KBM-7 (cell line): ENCODE data around the gene ATP6AP1.

Experiments
- DNase-seq: peaks from one replicate; pipeline ENCODE4 v3.0.0-alpha.2; 2015
- in situ Hi-C: fragments of 300-500 bp; cut with MboI; formaldehyde crosslinking; loops from 2 replicates; pipeline ENCODE4 v1.14.3; 2020; ENCODE audit warnings: low sequenced_read_pairs, low pct_unique_long_range_greater_than_20kb, mixed read lengths

Gene ATP6AP1

DNA sequence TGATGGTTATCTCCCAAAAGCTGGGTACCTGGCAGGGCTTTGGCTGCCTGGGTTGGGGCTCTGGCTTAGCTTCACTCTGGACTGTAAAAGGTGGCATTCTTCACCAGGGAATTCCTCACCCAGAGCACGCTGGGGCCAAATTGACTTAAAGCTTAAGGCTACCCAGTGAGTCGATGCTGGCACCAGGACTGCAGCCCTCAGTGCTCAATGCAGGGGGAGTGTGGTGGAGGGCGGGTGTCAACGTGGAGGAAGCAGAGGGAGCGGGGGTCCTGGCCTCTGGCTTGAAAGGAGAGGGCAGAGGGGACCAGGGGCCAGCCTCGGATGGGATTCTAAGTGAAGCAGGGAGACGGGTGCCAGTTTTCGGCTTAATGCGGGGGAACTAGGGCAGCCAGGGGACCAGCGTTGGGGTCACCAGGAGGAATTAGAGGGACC lies 15.0 kb downstream of the ATP6AP1 start:
- in situ Hi-C loops, result no loop called here

DNA sequence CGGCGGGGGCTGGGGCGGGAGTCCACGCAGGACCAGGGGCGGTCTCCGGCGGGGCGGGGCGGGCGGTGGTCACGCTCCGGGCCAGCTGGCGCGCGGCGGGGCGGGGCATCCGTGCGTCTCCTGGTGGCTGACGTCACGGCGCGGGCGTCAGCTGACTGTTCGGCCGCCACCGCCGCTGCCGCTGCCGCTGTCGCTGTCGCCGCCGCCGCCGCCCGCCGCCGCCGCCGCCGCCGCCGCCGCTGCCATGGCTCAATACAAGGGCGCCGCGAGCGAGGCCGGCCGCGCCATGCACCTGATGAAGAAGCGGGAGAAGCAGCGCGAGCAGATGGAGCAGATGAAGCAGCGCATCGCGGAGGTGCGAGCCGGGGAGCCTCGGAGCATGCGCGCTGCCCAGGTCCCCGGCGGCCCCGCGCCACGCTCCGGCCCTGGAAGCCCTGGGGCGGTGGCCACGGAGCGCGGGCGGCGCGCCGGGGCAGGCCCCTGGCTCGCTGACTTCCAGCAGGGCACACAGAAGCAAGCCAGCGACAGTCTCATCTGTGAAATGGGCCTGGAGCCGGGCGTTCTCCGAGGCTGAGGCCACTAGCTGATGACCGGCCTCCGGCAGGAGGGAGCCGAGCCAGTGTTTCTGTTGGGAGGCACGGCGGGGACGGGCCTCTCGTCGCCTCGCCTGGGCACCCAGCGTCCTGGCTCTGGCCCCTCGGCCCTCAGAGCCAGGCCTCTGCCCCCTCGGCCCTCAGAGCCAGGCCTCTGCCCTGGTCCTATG lies 15.7 kb downstream of the ATP6AP1 start, which contains the start of gene FAM50A:
Gene FAM50A, plus strand, starts transcription at position 150 of the 763 bp plus-strand sequence. Its CDS starts 95 bp downstream, at position 245.
- DNase-seq, result no peak
- in situ Hi-C loops, result no loop called here

More for the DNA sequence above, 15.0 kb downstream of the ATP6AP1 start:
- DNase-seq, result no peak

DNA sequence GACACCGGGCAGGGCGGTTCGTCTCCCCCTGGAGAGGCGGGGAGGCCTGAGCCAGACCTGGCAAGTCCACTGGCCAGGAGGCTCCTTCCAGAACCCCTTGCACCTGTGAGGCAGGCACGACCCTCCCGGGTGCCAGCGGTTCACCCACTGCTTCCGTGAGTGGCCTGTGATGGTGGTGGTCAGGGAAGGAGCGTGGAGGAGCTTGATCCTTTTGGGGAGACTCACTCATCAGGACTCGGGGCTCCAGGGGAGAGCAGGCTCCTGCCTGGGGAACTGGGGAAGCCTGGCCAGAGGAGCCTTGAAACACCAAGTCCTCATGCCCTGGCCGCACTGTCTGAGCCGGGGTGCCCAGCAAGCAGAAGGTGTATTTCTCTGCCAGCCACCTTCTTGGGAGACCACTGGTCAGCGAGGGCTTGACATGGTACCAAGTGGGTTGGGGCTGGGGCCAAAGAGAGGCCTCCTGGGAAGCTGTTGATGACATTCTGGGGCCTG lies 16.3 kb downstream of the ATP6AP1 start:
- DNase-seq, result no peak
- in situ Hi-C loops, result no loop called here

DNA sequence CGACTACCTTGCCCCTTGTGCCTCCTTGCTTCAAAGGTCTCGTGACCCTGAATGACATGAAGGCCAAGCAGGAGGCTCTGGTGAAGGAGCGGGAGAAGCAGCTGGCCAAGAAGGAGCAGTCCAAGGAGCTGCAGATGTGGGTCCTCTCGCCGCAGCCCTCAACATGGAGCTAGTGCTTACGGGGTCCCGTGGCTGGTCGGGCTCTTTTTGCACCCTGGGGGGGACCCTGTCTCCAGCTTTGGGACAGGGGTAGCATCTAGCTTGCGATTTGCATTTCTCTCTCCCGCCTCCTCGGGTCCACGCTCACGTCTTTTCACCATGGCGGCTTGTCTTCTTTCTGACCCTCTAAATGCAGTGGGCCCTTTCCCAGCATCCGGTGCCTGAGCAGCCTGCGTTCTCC lies 17.3 kb downstream of the ATP6AP1 start:
- in situ Hi-C loops, result no loop called here
- DNase-seq, result no peak

DNA sequence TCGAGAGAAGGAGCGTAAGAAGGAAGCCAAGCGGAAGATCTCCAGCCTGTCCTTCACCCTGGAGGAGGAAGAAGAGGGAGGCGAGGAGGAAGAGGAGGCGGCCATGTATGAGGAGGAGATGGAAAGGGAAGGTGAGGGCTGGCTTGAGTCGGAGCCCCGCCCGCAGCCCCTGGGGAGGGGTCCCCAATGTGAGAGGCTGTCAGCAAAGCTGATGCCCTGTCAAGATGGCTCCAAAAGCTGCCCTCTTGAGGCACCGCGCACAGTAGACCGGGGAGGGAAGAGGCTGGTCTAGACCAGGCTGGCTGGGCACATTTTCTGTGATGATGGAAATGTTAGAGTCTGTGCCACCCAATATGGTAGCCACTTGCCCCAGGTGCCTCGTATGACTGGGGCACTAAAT lies 18.0 kb downstream of the ATP6AP1 start:
- in situ Hi-C loops, result no loop called here
- no peak for DNase-seq

DNA sequence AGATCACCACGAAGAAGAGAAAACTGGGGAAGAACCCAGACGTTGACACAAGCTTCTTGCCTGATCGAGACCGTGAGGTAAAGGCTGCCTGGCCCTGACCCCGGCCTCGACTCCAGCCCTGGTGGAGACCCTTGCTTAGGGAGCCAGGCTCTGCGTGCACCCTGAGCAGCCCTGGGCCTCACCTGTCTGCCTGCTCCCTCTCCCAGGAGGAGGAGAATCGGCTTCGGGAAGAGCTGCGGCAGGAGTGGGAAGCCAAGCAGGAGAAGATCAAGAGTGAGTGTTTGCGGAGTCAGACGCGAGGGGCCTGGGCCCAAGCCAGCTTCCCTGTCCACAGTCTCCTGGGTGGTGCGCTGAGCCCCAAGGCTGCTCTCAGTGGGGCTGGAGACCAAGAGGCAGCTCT lies 20.0 kb downstream of the ATP6AP1 start:
- in situ Hi-C loops, result no loop called here
- DNase-seq, result no peak

DNA sequence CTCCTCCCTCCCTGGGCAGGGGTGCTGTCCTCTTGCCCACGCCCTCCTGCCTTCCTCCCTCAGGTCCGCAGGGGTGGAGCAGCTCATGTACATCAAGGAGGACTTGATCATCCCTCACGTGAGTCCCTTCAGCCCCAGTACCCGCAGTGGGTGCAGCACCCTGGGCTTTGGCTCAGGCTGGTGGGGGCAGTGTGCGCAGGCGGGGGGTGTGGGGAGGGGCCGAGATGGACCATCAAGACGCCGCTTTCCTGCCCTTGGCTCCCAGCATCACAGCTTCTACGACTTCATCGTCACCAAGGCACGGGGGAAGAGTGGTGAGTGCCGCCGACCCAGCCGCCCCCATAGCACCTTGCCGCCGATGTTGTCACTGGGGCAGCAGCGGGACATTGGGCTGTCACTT lies 21.1 kb downstream of the ATP6AP1 start:
- DNase-seq, result no peak
- in situ Hi-C loops, result no loop called here

DNA sequence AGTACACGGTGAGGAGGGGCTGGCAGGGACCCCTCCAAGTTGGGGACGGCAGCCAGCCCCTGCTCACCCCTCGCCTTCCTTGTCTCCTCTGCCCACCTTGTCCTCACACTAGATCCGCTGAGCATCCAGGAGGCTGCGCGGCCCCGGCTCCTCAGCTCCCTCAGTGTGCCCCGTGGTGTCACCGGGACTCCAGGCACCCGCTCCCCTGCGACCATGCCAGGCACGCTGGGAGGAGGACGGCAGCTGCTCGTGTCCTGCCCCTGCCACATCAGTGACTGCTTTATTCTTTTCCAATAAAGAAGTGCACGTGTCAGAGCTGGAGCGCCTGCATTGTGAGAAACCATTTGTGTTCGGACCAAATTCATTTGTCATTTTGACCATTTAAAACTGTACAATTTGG lies 21.8 kb downstream of the ATP6AP1 start:
- in situ Hi-C loops, result no loop called here
- no peak for DNase-seq

DNA sequence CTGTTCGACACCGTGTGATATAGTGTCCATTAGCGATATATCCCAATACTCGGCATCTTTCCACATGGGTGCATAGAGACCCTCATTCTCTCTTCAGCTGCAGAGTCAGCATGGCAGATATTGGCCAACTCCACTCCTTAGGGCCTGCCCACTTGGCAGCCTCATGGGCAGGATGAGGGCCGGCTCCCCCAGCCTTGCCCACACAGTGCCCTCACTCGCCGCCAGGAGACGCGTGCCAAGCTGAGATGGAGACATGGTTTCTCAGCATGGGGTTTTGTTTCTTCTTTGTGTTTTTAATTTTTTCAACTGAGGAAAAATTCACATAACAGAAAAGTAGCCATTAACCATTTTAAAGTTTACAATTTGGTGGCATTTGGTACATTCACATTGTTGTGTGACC lies 24.3 kb downstream of the ATP6AP1 start:
- in situ Hi-C loops, result no loop called here
- DNase-seq, result no peak

DNA sequence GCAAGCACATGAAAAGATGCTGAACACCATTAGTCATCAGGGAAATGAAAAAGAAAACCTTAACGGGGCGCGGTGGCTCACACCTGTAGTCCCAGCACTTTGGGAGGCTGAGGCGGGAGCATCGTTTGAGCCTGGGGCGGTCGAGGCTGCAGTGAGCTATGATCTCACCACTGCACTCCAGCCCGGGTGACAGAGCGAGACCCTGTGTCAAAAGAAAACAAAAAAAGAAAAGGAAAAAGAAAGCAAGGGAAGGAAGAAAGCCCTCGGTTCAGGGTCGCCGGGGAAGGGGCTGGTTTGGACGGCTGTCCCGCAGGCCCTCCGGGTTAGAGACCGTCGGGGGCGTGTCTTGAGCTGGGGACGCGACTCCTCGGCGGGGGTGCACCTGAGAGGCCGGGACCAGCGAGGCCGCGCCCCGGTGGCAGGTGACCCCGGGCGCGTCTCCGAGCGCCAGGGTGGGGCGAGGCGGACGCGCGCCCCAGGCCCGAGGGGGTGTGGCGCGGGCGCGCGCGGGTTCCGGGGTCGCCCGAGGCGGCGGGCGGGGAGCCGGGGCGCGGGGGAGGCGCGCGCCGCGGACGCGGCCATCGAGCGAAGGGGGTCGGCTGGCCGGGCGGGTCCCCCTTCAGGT lies 29.1 kb downstream of the ATP6AP1 start:
- in situ Hi-C loops, result no loop called here
- DNase-seq, result peak; percentile 47

DNA sequence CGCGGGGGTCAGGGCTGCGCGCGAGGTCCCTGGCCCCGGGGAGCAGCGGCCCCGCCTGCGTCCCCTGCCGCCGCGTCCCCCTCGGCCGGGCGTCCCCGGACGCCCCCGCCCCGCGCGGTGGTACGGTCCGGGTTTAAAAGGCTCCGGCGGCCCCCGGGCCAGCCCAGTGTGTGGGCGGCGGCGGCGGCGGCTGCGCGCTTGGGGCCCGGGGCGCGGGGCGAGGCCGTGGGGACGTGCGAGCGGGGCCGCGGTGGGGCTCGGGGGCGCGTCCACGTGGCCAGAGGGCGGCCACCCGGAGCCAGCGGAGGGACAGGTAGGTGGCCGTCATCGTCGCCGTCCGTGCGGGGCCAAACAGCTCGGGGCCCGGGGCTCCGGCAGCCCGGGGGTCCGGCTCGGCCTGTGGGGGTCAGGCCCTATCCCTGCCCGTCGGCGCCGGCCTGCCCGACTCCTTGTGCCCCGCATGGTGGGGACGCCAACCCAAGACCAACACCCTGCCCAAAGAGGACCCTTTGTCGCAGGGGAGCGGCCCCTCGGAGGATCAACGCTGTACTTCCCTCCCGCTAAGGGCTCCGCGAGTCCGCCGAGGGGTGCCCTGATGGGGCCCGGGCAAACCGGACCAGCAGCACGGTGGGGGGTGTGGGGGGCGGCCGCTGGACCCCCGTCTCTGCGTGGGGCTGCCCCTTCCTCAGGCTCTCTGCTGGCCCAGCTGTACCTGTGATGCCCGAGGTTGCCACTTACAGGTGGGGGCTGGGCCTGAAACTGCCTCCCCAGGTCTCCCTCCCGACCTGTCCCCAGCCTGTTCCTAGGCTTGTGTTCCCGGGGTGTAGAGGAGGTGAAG lies 29.9 kb downstream of the ATP6AP1 start, which contains the start of gene PLXNA3:
Gene PLXNA3, plus strand, starts transcription at position 166 of the 838 bp plus-strand sequence. CDS start 1,903 bp downstream, outside the sequence.
- in situ Hi-C loops, result no loop called here
- DNase-seq, result no peak

DNA sequence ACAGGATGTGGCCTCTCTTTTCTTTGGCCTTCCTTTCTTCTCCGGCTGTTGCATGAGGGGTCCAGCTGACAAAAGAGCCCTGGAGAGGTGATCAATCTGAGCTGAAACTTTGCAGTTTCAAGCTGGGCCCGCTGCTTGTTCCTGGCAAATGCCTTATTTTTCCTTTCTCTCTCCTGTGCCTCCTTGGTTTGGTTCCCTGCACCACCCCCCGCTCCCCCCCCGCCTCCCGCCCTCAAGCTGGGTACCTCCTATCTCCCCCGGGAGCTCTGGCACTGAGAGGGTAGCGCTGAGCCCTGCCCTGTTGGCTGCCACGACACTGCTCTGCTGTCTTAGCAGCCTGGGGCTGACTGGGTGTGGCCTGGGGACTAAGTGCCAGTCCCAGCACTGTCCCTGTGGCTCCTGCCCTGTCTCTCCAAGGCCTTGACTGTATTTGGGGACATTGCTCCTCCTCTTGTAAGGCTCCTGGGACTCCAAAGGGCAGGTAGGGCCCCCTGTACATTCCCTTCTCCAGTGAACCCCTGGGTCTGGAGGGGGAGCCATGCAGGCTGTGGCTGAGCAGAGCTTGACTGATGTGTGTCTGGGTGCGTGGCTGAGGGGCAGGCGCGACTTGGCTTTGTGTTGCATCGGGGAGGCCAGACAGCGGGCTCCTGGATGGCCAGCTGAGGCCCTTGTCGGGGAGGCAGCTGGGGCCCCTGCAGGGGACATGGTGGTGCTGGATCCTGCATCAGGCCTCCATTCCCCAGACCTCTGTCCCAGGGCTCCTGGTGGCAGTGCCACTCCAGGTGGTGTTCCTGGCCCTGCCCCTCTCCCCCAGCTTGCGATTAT lies 30.7 kb downstream of the ATP6AP1 start:
- DNase-seq, result no peak
- in situ Hi-C loops, result no loop called here

DNA sequence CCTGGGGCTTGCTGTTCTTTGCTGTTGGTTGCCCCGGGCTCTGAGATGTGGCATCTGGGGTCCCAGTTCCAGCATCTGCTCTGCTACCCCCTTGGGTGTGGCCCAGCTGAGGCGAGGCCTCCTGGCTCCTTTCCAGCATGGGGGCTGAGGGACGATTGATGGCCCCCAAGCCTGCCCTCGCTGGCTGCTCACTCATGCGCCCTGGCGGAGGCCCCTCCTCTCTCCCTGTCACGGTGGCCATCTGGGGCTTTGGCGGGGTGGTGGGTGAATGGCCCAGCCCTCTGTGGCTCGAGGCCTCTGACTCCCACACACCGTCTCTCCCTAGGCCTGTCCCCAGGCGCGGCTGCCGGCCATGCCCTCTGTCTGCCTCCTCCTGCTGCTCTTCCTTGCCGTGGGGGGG lies 31.4 kb downstream of the ATP6AP1 start:
- peak; percentile 49 for DNase-seq
- in situ Hi-C loops, result no loop called here

DNA sequence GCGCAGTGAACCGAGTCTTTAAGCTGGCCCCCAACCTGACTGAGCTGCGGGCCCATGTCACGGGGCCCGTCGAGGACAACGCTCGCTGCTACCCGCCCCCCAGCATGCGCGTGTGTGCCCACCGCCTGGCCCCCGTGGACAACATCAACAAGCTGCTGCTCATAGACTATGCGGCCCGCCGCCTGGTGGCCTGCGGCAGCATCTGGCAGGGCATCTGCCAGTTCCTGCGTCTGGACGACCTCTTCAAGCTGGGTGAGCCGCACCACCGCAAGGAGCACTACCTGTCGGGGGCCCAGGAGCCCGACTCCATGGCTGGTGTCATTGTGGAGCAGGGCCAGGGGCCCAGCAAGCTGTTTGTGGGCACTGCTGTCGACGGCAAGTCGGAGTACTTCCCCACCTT lies 31.8 kb downstream of the ATP6AP1 start:
- DNase-seq, result no peak
- in situ Hi-C loops, result no loop called here

DNA sequence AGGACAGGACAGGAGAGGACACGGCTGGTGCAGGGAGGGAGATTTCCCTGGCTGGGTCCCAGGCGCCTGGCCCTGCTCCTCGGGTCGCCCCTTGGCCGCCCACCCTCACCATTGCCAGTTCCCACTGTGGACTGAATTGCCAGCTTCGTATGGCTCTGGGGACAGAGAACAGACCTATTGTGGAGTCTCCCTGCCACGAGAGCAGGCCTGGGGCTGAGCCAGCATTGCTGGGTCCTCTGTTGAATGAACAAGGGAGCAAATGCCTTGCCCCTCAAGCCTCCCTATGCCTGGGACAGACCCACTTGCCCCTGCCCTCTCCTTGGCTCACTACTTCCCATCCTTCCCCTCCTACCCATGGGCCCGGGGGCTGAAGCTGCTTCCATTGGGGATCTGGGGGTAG lies 33.9 kb downstream of the ATP6AP1 start:
- in situ Hi-C loops, result no loop called here

DNA sequence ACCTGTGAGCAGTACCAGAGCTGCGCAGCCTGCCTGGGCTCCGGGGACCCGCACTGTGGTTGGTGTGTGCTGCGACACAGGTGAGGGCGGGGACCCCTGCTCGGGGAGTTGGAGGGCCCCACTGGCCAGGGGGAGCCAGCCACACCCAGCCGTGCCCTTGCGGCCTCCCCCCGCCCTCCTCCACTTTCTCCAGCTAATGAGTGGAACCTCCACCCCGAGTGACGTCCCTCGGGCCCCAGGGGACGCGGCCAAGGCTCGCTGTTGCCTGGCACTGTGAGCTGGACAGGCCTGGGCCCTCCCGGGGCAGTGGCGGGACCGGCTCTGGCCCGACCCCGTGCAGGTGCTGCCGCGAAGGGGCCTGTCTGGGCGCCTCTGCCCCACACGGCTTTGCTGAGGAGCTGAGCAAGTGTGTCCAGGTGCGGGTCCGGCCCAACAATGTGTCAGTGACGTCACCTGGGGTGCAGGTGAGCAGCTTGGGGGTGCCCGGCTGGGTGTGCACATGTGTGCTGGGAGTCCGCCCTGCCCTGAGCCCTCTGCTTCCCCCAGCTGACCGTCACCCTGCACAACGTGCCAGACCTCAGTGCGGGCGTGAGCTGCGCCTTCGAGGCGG lies 35.2 kb downstream of the ATP6AP1 start:
- no peak for DNase-seq
- in situ Hi-C loops, result no loop called here

More for the DNA sequence above, 33.9 kb downstream of the ATP6AP1 start:
- no peak for DNase-seq

DNA sequence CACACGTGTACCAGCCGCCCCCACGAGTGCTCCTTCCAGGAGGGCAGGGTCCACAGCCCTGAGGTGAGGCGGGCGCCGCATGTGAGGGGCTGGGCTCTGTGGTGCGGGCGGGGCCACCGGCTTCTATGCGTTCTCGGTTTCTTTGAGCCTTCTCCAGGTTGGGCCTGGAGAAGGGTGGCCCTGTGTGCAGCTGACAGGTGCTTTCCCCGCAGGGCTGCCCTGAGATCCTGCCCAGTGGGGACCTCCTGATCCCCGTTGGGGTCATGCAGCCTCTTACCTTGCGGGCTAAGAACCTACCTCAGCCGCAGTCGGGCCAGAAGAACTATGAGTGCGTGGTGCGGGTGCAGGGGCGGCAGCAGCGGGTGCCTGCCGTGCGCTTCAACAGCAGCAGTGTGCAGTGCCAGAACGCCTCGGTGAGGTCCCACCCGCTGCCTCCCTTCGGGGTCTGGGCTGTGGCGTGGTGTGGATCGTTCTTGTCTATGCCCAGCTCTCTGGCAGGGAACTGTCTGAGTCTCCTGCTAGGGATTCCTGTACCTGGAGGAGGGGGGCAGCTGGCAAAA lies 36.4 kb downstream of the ATP6AP1 start:
- DNase-seq, result no peak
- in situ Hi-C loops, result no loop called here

DNA sequence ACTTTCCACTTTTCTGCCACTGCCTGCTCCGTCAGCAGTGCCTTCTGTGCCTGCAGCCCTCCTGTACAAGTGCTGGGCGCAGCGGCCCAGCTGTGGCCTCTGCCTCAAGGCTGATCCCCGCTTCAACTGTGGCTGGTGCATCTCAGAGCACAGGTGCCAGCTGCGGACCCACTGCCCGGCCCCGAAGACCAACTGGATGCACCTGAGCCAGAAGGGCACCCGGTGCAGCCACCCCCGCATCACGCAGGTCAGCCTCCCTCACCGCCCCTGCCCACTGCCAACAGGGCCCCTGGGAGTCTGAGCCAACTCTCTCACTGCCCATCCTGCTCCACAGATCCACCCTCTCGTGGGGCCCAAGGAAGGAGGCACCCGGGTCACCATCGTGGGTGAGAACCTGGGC lies 37.1 kb downstream of the ATP6AP1 start:
- in situ Hi-C loops, result no loop called here

More for the DNA sequence above, 37.1 kb downstream of the ATP6AP1 start:
- no peak for DNase-seq
